MM.1S (cell line): ENCODE measurements around the gene LIN37.

Experiments used
- EZH2 ChIP-seq: fragments of 300-600 bp; sonication (generic); optimal IDR thresholded peaks from 2 replicates; pipeline ENCODE3; 2017; ENCODE audit warnings: low read depth, mild to moderate bottlenecking, antibody characterized with exemption, low read length, mixed read lengths
- TF ChIP-seq, protein P1 (sequence below): fragments of 300-600 bp; sonication (generic); IDR thresholded peaks from 2 replicates; pipeline ENCODE4 v1.5.1; 2016; ENCODE audit warnings: antibody characterized with exemption, low read length, mixed read lengths

DNA sequence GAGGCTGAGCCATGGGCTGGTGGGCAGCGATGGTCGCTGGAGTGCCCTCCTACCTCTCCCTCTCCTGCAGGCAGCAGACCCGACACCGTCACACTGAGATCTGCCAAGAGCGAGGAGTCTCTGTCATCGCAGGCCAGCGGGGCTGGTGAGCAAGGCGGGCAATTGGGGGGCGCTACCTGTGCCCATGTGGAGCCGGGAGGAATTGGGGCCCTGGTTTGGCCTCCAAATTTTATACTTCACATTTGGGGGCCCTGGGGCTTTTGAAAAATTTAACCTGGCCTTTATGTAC, 36.9 kb downstream of the LIN37 start:
- TF ChIP-seq, protein P1, sequence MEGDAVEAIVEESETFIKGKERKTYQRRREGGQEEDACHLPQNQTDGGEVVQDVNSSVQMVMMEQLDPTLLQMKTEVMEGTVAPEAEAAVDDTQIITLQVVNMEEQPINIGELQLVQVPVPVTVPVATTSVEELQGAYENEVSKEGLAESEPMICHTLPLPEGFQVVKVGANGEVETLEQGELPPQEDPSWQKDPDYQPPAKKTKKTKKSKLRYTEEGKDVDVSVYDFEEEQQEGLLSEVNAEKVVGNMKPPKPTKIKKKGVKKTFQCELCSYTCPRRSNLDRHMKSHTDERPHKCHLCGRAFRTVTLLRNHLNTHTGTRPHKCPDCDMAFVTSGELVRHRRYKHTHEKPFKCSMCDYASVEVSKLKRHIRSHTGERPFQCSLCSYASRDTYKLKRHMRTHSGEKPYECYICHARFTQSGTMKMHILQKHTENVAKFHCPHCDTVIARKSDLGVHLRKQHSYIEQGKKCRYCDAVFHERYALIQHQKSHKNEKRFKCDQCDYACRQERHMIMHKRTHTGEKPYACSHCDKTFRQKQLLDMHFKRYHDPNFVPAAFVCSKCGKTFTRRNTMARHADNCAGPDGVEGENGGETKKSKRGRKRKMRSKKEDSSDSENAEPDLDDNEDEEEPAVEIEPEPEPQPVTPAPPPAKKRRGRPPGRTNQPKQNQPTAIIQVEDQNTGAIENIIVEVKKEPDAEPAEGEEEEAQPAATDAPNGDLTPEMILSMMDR, result no peak
- no peak for TF ChIP-seq EZH2
